NCI-H2227 (cell line): ENCODE data around the gene KNDC1.
A peak's percentile ranks its signal among the peaks of the same experiment; 100 is the strongest.
"Not testable (repeated sequence)": the region's sequence is repeated elsewhere in the genome, so short reads cannot be mapped to it uniquely, and the experiment has no call there.

Source experiments
- DNase-seq: peaks from one replicate; lab custom pipeline; 2025; ENCODE audit not compliant: unreplicated experiment; lab: John Stamatoyannopoulos, UW

KNDC1 gene

DNA sequence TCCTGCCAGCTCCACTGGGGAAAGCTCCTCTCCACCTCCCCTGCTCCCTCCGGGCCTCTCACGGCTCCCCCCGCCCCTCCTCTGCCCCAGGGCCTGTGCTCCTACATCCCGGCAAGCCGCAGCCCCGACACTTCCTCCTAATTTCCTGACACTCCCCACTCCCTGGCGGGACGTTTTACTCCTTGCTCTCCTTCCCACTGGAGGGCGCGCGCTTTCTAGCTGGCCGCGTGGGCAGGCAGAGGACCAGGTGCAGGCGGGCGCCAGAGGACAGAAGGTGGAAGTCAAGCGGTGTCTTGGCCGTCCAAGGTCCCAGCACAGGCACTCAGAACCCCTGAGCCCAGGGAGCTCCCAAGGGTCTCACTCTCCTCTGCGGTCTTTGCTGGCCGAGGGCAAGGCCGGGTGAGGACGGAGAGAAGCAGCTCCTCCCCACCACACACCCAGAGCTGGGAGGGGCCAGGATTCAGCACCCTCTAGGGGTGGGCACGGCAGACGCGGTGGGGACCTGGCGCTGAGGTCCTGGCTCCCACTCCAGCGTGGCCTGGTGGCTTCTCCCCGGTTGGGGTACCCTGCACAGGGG is 97.6 kb downstream of the KNDC1 start:
- DNase-seq: no peak

DNA sequence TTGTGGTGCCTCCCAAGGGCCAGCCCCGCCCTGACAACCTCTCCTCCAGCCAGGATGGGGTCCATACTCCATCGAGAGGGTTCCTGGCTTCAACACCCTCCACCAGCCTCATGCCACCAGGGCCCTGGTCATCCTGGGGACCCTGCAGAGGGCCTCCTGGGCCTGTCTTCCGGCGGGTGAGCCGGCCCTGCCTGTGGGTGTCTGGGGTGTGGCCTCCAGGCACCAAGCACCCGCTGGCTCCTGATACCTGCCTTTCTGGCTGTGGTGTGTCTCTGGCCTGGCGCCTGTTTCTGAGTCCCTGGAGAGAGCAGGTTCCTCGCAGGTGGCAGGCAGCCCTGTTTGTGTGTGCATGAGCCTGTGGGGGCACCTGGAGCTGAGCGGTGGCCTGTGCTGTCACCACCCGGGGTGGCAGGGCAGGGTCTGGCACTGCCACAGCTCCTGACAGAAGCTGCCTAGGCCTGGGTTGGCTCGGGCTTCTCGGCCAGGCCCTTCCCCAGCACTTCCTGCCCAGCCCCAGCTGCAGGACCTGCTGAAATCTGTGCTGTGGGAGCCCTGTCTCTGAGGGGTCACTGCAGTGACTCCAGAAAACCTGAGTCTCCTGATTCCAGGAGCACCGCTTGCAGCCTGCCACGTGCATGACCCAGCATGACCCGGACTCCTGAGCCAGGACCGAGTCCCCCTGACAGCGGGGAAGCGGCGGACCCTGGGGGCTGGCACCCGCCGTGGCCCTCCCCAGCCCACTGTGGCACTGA is 98.2 kb downstream of the KNDC1 start:
- no peak for DNase-seq

DNA sequence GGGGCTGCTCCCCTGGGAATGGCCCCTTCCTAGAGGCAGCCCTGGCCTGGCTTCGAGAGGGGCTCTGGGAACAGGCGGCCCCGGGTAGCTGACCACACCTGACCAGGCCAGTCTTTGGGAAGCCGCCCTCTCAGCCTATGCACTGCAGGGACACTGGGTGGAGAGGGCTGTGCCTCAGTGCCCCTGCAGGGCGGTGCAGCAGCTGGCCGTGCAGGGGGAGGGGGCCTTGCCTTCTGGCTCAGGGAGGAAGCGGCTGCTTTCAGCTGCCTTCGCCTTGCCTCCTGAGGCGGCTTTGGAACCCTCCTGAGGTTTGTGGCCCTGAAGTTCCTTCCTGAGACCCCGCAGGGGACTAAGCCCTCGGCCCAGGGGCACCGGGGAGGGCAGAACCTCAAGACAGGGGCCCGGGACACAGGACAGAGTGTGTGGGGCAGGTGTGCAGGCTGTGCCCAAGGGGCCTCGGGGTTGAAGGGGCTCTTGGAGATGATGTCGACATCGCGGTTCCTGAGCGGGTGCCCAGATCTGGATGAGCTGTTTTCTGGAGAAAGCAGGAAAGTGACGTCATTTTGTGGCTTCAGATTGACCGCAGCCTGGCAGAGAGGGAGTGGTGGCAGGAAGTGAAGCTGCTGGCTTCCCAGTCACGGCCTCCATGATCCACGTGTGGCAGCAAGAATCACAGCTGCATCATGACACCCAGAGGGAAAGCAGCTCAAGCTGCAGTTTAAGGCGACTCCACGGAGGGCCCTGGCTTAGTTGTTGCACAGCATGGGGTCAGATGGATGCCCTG is 99.0 kb downstream of the KNDC1 start:
- no peak for DNase-seq

DNA sequence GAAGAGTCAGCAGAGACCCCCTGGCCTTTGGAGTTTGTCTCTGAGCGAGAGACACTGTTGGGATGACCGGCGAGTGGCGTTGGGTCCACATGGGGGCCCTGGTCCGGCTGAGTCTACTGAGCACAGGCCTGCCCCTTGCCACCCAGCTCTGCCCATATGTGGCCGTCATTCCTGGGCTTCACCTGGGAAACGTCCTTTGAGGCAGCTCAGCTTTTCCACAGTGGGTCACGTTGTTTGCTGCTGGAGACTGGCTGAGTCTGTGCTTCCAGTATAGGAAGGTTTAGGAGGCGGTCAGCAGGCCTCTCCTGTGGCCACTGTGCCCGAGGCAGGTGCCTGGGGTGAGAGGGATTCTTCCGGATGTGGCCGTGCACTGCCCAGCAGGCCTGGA is 99.6 kb downstream of the KNDC1 start:
- DNase-seq: no peak

DNA sequence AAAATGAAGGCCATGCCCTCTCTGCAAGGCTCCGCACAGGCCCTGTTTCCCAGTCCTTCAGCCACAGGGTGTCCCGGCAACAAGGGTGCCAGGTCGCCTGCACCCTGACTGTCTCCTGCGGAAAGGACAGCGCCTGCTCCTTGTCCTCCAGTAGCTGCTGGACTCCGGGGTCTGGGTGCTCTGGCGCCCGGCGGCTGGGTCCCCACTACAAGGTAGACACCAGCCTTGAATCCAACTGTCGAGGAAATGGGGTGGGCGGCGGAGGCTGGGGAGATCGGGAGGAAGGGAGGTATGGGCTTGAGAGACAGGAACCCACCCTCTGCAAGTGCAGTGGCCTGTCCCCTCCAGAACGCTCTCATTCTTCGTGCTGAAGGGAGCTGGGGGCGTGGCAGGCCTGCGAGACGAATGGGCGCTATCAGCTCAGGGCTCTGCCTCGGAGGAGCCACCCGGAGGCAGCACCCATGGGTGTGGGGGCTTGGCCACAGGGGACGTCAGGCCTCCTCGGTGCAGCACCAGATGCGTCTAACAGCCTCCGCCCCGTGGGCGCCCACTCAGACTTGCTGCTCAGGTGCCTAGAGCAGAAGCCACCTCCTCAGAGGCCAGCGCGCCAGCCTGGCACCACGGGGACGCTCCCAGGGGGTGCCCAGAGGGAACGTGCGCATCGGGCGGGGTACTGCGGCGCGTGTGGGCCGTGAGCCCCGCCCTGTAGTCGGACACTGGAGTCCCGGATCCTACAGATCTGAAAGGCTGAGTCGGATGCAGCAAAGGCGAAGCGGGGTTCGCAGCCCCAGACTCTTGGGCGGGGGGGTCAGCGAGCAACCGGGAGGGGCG is 101.1 kb downstream of the KNDC1 start:
- DNase-seq: peak; percentile 34

DNA sequence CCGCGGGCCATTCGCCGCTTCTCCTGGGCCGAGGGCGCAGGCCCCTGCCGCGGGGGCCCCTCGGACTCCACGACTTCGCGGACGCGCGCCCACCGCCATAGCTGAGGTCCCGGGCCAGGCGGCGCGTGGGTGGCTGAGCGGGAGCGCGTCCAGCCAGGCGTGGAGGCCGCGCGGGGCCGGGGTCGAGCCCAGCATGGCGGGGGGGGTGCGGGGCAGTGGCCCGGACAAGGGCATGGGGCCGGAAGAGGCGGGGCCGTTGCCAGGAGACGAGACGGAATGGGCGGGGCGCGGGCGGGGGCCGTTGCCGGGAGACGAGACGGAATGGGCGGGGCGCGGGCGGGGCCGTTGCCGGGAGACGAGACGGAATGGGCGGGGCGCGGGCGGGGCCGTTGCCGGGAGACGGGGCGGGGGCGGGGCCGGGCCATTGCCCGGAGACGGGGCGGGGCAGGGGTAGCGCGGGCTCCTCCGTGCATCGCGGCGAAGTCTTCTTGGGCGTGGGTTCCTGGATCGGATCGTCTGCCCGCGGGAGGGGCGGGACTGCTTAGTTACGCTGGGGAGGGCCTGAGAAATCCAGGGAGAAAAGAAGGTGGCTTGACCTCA is 101.8 kb downstream of the KNDC1 start:
- peak; percentile 80 for DNase-seq

DNA sequence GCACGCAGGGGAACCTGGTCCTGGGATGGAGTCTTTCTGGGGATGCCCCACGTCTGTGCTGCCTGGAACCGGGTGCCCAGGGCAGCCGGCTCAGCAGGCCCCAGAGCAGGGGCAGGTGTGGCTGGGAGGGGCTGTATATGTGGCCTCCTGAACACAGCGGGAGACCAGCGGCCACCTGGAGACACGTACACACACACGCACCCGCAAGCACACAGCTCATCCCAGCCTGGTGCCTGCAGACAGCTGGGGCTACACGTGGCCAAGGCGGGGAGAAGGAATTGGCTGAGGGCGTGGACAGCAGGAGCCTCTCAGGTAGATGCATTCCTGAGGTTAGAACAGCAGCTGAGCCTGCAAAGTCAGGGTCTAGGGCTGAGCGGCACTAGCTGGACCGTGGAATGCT is 102.7 kb downstream of the KNDC1 start:
- peak; percentile 6 for DNase-seq

DNA sequence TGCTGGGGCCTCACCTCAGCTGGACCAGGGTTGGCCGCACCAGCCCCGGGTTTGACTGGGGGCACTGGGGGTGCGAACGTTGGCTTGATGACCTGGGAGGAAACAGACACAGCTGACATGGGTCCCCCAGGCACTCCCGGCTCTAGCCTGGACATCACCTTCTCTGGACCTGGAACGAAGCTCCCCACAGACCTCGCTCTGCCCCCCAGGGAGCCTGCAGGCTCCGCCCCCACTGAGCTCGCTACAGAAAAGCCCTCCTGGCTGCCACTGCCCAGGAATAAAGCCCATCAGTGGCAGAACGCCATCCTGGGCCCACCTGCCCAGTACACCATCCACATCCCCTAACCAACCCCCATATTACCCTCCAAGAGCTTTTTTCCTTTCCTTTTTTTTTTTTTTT is 103.7 kb downstream of the KNDC1 start:
- DNase-seq: no peak

DNA sequence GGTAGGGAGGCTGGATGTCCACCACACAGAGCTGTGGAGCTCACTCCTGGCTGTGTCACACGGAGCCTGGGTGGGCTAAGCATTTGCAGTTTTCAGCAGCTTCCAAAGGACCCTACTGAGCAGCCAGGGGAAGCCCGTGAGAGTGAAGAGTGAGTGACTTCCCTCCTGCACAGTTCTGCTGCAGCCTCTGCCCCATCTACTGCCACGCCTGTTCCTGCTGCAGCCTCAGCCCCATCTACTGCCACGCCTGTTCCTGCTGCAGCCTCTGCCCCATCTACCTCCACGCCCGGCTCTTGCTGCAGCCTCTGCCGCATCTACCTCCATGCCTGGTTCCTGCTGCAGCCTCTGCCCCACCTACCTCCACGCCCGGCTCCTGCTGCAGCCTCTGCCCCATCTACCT is 104.4 kb downstream of the KNDC1 start:
- DNase-seq: no peak

DNA sequence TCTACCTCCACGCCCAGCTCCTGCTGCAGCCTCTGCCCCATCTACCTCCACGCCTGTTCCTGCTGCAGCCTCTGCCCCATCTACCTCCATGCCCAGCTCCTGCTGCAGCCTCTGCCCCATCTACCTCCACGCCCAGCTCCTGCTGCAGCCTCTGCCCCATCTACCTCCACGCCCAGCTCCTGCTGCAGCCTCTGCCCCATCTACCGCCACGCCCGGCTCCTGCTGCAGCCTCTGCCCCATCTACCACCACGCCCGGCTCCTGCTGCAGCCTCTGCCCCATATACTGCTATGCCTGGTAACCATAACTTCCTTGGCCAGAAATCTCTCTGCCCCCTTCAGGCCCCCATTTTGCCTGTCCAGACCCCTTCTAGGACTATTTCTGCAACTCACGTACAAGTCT is 105.0 kb downstream of the KNDC1 start:
- DNase-seq: not testable (repeated sequence)

DNA sequence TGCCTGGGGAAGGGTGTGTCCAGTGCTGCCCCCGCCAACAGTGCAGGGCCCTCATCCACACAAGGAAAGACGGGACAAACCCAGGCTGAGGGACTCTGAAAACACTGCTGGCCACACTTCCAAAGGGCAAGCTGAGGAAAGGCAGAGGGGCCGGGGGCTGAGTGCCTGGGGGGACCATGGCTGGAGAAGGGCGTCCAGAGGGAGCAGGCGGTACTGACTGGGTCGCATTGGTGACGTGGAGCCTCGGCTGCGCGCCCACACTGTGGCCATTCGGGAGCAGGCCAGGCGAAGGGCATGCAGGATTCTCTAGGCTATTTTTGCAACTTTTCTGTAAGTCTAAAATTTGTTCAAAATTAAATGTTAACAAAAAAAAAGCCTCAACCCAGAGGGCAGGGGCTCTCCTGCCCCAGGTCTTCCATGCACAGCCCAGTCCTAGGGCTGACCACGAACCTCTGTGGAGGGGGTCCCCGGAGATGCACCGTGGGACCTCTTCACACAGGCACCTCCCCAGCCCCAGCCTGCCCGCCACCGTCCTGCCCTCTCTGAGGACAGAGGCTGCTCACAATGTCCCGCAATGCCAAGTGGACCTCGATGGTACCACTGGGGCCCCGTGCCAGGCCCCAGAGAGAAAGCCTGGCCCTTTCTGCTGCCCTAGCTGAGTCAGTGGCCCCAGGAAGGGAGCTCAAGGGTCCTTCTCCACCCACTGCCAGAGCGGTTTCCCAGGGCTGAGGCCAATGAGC is 106.2 kb downstream of the KNDC1 start:
- no peak for DNase-seq

DNA sequence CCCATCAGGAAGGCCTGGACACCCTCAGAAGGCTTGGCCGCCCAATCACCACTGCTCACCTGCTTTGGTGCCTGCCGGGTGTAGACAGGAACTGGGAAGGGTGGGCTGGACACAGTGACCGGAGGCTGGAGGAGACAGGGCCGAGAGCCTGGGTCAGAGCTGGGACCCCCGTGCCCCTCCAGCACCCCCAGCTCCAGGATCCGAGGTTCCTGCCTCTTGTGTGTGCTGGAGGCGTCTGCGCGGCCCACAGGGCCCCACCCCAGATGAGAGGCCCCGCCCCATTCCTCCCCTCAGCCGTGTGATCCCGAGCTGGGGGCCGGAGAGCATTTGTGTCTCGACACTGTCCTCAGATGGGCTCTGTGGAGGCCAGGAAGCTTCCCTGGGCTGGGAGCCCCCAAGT is 107.3 kb downstream of the KNDC1 start:
- no peak for DNase-seq

DNA sequence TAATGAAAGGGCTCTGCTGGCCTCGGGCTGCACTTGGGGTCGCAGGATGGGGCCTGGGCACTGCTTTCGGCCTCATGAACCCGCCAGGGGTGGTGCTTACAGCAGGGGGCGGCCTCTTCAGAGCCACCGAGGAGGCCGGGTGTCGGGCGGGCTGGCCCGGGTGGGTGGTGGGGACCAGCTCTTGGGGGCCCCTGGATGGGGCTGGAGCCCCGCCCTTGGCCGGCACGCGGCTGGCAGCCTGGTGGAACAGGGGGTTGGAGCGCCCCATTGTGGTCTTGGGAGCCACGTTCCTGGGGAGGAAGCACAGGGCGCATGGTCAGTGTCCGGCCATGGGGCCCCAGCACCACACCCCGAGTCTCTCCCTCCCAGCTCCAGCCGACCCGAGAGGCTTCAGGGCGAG is 107.8 kb downstream of the KNDC1 start:
- no peak for DNase-seq

DNA sequence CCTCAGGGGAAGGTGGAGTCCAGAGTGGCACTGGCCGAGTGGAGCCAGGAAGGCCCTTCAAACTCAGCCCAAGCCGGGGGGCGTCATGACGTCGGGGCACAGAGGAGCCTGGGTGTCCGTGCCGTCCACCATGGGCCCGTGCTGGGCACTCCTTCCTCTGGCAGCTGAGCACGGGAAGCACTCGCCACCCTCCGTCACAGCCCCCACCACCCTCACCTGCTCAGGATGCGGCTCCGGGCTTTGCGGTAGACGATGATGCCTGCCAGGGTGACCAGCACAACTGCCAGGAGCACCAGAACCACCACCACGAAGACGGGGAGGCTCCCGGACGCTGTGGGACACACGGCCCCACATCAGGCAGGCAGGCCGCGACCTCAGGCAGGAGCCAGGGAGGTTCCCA is 108.5 kb downstream of the KNDC1 start:
- DNase-seq: no peak

DNA sequence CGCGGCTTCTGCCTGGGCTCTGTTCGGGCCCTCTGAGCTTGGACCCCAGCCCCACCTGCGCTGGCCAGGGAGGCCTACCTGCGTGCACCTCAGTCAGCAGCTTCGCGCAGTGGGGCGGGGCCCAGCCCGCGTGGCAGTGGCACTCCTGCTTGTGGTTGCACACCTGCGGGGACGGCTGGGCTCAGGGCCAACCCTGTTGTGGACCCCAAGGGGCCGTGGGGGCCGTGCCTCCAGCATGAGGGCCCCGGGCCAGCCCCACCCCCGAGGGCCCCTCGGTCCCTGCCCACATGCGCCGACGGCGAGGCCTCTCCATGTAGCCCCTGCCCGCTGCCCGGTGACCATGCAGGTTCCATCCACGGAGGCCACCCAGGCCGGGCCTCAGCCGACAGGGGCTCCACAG is 109.3 kb downstream of the KNDC1 start:
- no peak for DNase-seq

DNA sequence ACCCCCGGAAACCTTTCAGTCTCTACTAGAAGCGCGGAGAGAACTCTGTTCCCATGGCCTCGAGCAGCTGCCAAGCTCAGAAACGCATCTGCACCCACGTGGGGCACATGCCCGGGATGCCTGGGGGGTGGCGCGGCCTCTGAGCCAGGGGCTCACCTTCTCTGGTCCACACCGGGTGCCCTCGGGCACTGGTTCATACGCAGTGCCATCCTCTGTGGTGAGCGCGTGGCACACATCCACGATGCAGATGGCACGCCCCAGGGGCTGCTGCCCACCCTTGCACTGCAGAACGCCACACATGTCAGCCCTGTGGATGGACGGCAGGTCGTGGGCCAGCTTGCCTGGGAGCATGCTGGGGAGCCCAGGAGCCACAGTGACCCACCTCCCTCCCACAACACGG is 110.2 kb downstream of the KNDC1 start:
- DNase-seq: no peak

DNA sequence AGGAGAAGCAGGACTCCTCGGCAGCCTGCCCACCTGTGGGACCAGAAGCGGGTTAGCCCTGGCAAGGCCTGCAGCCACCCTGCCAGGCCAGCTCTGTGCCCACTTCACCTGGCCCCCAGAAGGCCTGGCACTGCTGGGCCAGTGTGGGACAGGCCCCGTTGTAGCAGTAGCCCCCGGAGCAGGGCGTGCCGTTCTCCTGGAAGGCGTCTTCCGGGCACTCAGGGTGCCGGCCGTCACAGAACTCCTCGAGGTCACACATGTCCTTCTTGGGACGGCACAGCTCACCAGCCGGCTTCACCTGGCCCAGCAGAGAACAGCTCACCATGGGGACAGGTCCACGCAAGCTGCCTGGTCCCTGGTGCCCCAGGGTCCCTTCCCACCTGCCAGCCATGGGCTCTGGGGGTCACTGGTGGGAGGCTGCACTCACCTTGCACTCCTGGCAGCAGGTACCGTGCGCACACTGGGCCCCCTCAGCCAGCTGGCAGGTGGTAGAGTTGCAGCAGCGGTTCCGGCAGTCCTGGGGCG is 110.8 kb downstream of the KNDC1 start:
- no peak for DNase-seq

DNA sequence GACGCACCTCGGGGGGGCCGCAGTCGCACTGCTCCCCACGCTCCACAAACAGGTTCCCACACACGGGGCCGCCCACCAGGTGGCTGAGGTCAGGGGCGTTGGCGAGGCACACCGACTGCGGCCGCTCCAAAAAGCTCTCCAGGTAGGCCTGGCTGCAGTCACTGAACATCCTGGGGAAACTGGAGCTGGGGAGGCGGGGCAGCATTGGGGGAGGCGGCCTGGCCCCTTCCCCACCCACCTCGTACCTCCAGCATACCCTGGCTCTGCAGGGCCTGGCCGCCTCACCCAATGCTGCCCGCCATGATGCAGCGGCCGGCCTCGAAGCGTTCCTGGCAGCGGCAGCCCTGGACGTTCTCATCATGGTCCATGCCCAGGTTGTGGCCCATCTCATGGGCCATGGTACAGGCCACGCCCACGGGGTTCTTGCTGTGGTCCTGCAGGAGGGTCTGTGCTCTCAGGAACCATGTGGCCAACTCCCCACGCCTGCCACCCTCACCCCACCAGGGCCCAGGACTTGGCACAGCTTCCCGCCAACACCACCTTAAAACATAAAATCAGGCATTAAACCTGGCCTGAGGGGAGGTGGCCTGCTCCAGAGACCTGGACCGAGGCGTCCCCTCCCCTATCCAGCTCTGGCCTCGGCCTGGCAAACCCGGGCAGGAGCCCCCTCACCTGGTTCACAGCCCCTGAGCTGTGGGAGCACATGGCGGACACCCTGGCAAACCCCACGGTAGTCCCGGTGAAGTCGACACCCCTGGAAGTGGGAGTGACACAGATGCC is 111.7 kb downstream of the KNDC1 start:
- no peak for DNase-seq

DNA sequence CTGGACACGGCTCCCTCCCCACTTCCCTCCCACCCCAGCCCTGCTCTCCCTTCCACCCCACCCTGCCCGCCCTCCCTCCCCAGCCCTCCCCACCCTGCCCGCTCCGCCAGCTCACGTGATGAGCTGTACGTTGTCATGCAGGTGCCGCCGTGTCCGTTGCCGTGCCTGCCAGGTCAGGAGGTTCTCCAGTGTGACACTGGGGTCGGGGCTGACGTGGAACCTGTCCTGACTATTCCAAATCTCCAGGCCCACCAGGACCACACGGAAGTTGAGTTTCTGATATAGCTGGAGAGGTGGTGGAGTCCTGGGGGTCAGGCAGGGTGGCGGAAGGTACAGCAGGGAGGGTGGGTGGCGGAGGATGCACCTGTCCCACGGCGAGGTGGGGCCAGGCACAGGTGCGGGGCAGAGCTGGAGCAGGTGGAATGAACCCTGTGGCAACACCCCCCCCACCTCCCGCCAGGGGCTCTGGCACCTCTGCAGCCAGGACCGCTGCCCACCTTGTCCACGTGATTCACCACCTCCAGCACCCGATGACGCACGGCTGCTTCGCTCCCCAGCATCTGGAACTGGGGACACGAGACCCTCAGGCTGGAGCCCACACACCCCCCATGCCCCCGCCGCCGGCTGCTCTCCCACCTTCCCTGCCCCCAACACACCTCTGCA is 112.4 kb downstream of the KNDC1 start:
- DNase-seq: no peak
